Frontal cortex (tissue), 4 donors: Measurements from ENCODE around the gene DNAI7. TPM values are rescaled to one million over a fixed set of nuclear protein-coding genes. Genes with fewer than 3 reads are reported as not detected.
A peak's percentile ranks its signal among the peaks of the same experiment; 100 is the strongest.

Experiments used
- DNase-seq, 2 donors: peaks; one replicate each; pipeline ENCODE4 v3.0.0; 2012; ENCODE audit warnings: low spot score in 2 of 2
- FAIRE-seq: peaks from 2 replicates; lab custom pipeline; 2012; peaks lifted over from hg19 to GRCh38; lab: Jason Lieb, UNC
- total RNA-seq: library from RNA; depleted of rRNA; stranded (reverse); fragments of >200 nt; gene quantifications from one replicate; pipeline ENCODE4 v1.2.3, GENCODE V29; 2014
- donor health status: control.
- donor health status: control.
- donor health status: control.

Gene DNAI7
- total RNA-seq = 3.7 TPM

DNA sequence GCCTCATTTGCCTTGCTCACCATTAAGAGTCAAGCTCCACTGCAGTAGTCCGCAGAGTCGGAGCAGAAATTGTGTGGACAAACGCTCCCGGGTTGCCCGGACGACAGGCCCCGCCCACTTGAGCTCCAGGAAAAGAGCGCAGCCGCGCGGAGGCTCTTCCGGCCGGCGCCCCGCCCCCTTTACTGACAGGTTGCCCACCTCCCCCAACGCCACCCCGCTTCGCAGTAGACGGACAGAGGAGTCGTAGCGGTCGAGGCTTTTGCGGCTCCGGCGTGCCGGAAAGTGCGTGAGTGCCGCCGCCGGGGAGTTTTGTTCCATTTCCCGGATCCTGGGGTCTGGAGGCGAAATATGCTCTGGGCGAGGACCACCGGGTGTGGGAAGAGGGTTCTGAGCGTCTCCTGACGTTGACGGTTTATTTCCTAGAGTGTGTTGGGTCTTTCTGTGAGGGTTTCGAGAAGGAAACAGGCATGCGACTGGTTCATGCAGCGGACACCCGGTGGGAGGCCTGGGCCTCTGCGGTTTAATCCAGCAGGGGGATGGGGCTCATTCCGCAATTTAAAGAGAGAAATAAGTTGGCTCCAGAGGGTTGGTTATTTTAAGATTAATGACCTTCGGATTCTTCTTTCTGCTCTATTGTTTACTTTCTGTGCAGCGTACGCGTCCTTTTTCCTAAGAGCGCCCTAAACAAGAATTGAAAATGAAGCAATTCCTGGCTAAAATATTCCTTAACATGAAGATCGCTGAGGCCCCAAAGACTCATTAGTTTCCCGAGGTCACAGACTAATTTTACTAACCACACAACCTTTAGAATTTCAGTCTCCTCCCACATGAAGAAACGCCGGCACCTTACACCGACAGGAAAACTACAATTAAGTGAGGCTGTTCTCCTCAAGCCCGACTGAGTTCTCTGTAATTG is at the start of gene DNAI7, which contains the start of gene ETFRF1:
Gene DNAI7 (minus strand): TSS at position 105 of the 916 bp plus-strand sequence. CDS start 82 bp downstream, at position 23.
Gene ETFRF1 (plus strand): TSS at position 182 of the 916 bp plus-strand sequence. CDS start 8,720 bp downstream, outside the sequence.
- no peak for FAIRE-seq
- peak; percentile 64 to 82 for DNase-seq

GRCh38 chr12:25243680-25243990 is 48.7 kb upstream of the DNAI7 start:
- DNase-seq (no peak), FAIRE-seq (no peak)

DNA sequence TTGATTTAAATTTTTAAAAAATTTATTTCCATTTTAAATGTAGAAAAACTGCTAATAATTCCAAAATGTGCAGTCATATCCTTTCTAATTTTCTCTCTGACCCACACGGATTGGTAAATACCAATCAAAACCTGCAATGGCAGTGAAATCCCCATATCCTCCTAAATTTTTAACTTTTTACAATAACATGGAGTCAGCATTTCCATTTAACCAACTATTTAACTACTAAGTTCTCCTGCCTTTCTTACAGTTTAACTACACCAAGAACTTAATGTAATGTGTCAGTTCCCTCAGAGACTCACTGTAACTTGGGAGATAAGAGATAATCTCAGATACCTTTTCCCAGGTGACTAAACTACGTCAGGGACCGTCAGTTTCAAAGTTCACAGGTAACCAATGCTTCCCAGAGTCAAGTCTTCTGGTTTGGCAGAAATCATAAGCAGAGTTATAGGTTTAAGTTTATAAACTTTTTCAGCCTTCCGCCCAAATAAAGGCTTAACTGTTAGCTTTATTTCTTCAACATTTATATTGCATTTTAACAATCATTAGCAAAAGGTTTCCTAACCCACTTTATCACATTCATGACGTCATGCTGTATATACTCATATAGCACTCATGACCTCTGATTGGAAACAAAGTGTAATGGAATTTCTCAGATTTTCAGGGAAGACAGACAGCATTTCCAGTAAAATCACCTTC is 48.2 kb upstream of the DNAI7 start:
- DNase-seq (no peak), FAIRE-seq (no peak)

- DNase-seq (peak in 1 of 2 donors; percentile 14), FAIRE-seq (peak; percentile 93)
These were observed 46.4 kb upstream of the DNAI7 start for GRCh38 chr12:25241167-25242020.

GRCh38 chr12:25236626-25237025 is 41.7 kb upstream of the DNAI7 start:
- DNase-seq (no peak), FAIRE-seq (no peak)

GRCh38 chr12:25236190-25236589 is 41.2 kb upstream of the DNAI7 start:
- DNase-seq = no peak
- no peak for FAIRE-seq

GRCh38 chr12:25213338-25213737 is 18.4 kb upstream of the DNAI7 start:
- no peak for DNase-seq
- no peak for FAIRE-seq

DNA sequence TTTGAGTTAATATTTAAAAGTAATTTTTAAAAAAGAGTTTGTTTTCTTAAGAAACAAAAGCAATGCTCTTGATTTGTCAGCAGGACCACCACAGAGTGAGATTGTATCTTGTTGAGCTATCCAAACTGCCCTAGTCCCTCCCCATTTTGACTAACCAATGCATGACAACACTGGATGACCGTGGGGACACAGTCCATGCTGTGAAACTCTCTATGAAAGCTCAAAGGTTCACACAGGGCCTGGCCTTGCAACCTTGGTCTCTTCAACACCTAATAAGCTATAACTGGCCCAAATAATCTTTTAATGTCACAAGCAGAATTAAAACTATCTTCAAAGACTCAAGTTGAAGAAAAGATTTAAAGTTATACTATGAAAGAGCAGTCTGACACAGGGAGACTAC is 13.6 kb upstream of the DNAI7 start:
- FAIRE-seq (no peak), DNase-seq (no peak)

DNA sequence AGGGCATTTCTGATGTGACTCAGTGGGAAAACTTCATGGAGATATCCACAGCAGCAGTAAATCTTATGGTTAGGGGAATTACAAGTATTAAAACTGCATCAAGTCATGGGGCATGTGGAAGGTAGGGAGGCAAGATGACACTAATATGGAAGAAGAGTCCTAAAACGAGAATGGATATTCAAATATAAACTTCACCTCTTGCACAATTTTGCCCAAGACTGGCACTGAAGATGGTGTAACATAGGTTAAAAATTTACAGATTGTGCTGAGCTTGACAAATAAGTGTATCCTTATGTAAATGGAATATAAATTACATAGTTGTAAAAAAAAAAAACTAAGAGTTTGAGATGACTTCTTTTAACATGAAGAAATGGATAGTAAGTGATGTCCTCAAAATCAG is 12.9 kb upstream of the DNAI7 start:
- no peak for DNase-seq
- no peak for FAIRE-seq

GRCh38 chr12:25207411-25207810 is 12.5 kb upstream of the DNAI7 start:
- FAIRE-seq (no peak), DNase-seq (no peak)

- no peak for FAIRE-seq
These were observed 7.2 kb upstream of the DNAI7 start for GRCh38 chr12:25202137-25202536.

GRCh38 chr12:25200703-25201102 is 5.7 kb upstream of the DNAI7 start:
- FAIRE-seq = no peak

More at GRCh38 chr12:25202137-25202536, 7.2 kb upstream of the DNAI7 start:
- DNase-seq = no peak

GRCh38 chr12:25197608-25198007 is 2.6 kb upstream of the DNAI7 start:
- FAIRE-seq (no peak), DNase-seq (no peak)

More at GRCh38 chr12:25200703-25201102, 5.7 kb upstream of the DNAI7 start:
- DNase-seq = no peak

DNA sequence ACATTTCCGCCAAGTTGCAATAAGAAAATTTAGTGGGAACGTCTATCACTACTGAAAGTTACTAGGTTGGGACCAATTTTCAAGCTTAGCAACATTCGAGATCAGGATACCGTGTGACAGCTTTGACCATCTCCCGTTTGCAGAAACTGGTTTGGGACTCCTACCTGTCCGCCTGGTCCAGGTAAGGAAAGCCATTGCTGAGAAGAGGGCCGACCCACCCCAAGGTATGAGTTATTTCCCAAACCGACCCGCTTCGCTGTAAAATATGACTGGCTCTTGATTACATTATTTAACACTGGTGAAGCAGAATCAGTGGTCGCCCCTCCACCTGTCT is 271 bp downstream of the DNAI7 start:
- no peak for FAIRE-seq
- peak in 1 of 2 donors; percentile 18 for DNase-seq

- FAIRE-seq = no peak
- DNase-seq = no peak
These were observed 746 bp downstream of the DNAI7 start for GRCh38 chr12:25194214-25194613.

- FAIRE-seq (no peak), DNase-seq (no peak)
These were observed 4.2 kb downstream of the DNAI7 start for GRCh38 chr12:25190793-25191192.

DNA sequence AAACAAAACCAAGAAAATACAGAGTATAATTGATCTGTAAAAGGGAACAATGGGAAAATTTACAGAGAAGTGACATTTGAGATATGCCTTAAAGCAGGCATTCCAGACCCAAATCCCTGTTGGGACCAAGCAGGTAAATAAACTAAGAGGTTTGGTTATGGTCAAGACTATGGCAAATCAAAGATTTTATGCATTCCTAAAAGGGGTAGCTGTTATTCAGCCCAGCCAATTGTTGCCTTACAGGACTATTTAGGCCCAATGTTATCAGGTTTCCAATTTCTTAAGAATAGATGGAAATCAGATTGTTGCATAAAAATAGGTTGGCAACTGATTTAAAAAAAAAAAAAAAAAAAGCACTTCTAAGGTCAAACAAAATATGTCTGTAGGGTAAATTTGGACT is 5.3 kb downstream of the DNAI7 start:
- FAIRE-seq = no peak

GRCh38 chr12:25187781-25188180 is 7.2 kb downstream of the DNAI7 start:
- no peak for DNase-seq
- FAIRE-seq = no peak

More for the DNA sequence above, 5.3 kb downstream of the DNAI7 start:
- DNase-seq = no peak

DNA sequence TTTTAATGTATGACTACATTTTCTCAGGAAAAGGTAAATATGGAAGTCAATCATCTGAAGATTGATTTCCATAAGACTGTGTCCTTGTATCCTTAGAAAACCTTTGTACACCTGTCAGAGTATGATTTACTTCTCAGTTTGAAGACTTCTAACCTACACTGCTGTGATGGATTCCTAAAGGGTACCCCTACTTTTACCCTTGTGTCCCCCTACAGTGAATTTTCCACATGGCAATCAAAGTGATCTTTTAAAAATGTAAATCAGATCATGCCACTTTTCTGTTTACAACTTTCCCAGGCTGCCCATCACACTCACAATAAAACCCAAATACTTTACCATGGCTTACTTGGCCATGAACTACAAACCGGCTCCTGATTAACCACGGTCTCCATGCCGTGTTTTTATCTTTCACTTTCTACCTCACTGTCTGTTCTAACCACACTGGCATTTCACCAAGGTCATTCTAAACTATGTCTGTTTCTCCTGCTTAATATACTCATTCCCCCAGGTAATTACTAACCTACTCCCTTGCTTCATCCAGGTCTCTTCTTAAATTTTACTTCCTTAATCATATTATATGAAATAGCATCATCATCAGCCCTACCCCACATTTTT is 8.1 kb downstream of the DNAI7 start:
- DNase-seq = no peak
- no peak for FAIRE-seq
